Transverse colon (tissue), 4 donors: Measurements from ENCODE around the gene WDR86. TPM values are rescaled to one million over a fixed set of nuclear protein-coding genes. Genes with fewer than 3 reads are reported as not detected.

Source experiments
- DNase-seq: peaks from one replicate; pipeline ENCODE4 v3.0.0-alpha.2; 2019
- H3K27ac ChIP-seq, 4 donors: fragments of 200-600 bp; sonication (generic); 2 replicates each; pipeline ENCODE4 v1.5.1; 2016 to 2018; ENCODE audit warnings: inconsistent platforms in 4 of 4
- H3K27me3 ChIP-seq: fragments of 200-600 bp; sonication (generic); 2 replicates; pipeline ENCODE4 v1.5.1; 2017; ENCODE audit warnings: inconsistent platforms
- H3K36me3 ChIP-seq, 4 donors: fragments of 200-600 bp; sonication (generic); 2 replicates each; pipeline ENCODE4 v1.5.1; 2017 to 2019; ENCODE audit warnings: inconsistent platforms in 4 of 4
- H3K4me1 ChIP-seq, 4 donors: fragments of 200-600 bp; sonication (generic); 2 replicates each; pipeline ENCODE4 v1.5.1; 2017 to 2020; ENCODE audit warnings: inconsistent platforms in 4 of 4
- H3K4me3 ChIP-seq, 4 donors: fragments of 200-600 bp; sonication (generic); 1 replicate in 1 of 4; 2 replicates in 3 of 4; pipeline versions ENCODE4 v1.5.1 to v1.6.1; 2017 to 2019; ENCODE audit warnings: inconsistent platforms in 4 of 4
- H3K9me3 ChIP-seq, 2 donors: fragments of 200-600 bp; sonication (generic); 2 replicates each; pipeline ENCODE4 v1.5.1; 2017 to 2019; ENCODE audit warnings: inconsistent platforms in 2 of 2
- EP300 ChIP-seq: sonication (generic); formaldehyde crosslinking; IDR thresholded peaks from one replicate; pipeline ENCODE4 v1.6.1; 2017; ENCODE audit warnings: antibody characterized with exemption, low read depth
- POLR2A ChIP-seq: fragments of 450-650 bp; IDR thresholded peaks from one replicate; pipeline ENCODE4 v1.6.1; 2016; ENCODE audit warnings: antibody characterized with exemption, mild to moderate bottlenecking, moderate library complexity
- POLR2AphosphoS5 ChIP-seq, 3 donors: sonication (generic); formaldehyde crosslinking; IDR thresholded peaks; one replicate each; pipeline ENCODE4 v1.6.1; 2016; ENCODE audit warnings: antibody characterized with exemption in 3 of 3
- WGBS, 2 donors: methylation state at CpG; one replicate each; pipeline ENCODE4 v1.1.5; 2018; ENCODE audit warnings: low coverage in 1 of 2; 5-methylcytosine and 5-hydroxymethylcytosine counted together
- in situ Hi-C, 4 donors: fragments of 200-750 bp; cut with MboI; loops; one replicate each; pipeline versions ENCODE4 v1.15.0 to v1.15.1; 2017; ENCODE audit warnings: low sequenced_read_pairs in 3 of 4, low pct_ligation_motif_present in 1 of 4, low pct_unique_long_range_greater_than_20kb in 1 of 4
- intact Hi-C: fragments of 100-400 bp; cut with DNase I; formaldehyde crosslinking; loops from one replicate; pipeline ENCODE4 v1.15.1; 2023; ENCODE audit warnings: low total_unique reads
- total RNA-seq, 4 donors: library from RNA; depleted of rRNA; stranded (reverse); fragments of >200 nt; gene quantifications; one replicate each; pipeline ENCODE4 v1.1.0, GENCODE V29; 2016
- TF ChIP-seq, protein P1 (sequence below), 5 experiments: fragments of 200-600 bp in 3 of 5; fragments of 450-650 bp in 2 of 5; sonication (generic) in 3 of 5; IDR thresholded peaks; 1 replicate in 2 of 5; 2 replicates in 3 of 5; pipeline ENCODE4 v1.5.1; 2016 to 2017; ENCODE audit warnings: antibody characterized with exemption in 5 of 5, inconsistent platforms in 3 of 5, mild to moderate bottlenecking in 2 of 5, moderate library complexity in 1 of 5

WDR86 gene
- total RNA-seq, 4 donors from 2014 or later: 2.8 to 33.3 (median 7.1) TPM

DNA sequence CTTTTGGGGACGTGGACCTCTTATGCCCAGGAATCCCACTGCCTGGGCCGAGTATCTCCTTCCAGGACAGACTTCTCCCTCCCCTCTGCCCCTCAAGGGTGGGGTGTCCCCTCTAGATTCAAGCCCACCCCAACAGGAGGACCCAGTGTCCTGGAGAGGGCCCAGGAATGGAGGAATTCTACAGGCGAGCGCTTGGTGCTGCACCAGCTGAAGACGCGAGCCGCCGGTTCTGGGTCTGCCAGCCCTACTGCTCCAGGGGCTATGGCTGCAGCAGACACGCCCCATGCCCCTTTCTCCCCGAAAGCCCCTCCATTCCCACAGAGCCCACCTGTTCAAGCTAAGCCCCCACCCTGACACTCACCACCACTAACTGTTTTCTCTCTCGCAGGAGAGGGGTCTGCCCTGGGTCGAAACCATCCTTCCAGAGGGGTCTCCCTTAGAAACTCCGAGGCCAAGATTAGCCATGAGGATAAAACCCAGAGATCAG lies 21.5 kb upstream of the WDR86 start:
- Histone ChIP-seq H3K36me3 (no peaks in the 10 kb centered on the region), H3K27me3 (no peaks in the 10 kb centered on the region), H3K4me3 (no peak overlapping the region), H3K4me1 (peaks cover 2 to 17% (median 9%) of the 10 kb centered on the region in 4 donors), H3K9me3 (no peaks in the 10 kb centered on the region), H3K27ac (no peak overlapping the region)
- no peak for DNase-seq
- in situ Hi-C loops: no loop called here
- intact Hi-C loops: no loop called here
- TF ChIP-seq, protein P1, sequence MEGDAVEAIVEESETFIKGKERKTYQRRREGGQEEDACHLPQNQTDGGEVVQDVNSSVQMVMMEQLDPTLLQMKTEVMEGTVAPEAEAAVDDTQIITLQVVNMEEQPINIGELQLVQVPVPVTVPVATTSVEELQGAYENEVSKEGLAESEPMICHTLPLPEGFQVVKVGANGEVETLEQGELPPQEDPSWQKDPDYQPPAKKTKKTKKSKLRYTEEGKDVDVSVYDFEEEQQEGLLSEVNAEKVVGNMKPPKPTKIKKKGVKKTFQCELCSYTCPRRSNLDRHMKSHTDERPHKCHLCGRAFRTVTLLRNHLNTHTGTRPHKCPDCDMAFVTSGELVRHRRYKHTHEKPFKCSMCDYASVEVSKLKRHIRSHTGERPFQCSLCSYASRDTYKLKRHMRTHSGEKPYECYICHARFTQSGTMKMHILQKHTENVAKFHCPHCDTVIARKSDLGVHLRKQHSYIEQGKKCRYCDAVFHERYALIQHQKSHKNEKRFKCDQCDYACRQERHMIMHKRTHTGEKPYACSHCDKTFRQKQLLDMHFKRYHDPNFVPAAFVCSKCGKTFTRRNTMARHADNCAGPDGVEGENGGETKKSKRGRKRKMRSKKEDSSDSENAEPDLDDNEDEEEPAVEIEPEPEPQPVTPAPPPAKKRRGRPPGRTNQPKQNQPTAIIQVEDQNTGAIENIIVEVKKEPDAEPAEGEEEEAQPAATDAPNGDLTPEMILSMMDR (IDR thresholded peaks at IDR 0.05): no peak
- TF ChIP-seq EP300 (no peak), POLR2AphosphoS5 (IDR thresholded peaks at IDR 0.05) (no peak), POLR2A (no peak)
- WGBS, 2 donors: 92 to 94% methylated on average over 3 to 13 of the region's 13 CpGs

DNA sequence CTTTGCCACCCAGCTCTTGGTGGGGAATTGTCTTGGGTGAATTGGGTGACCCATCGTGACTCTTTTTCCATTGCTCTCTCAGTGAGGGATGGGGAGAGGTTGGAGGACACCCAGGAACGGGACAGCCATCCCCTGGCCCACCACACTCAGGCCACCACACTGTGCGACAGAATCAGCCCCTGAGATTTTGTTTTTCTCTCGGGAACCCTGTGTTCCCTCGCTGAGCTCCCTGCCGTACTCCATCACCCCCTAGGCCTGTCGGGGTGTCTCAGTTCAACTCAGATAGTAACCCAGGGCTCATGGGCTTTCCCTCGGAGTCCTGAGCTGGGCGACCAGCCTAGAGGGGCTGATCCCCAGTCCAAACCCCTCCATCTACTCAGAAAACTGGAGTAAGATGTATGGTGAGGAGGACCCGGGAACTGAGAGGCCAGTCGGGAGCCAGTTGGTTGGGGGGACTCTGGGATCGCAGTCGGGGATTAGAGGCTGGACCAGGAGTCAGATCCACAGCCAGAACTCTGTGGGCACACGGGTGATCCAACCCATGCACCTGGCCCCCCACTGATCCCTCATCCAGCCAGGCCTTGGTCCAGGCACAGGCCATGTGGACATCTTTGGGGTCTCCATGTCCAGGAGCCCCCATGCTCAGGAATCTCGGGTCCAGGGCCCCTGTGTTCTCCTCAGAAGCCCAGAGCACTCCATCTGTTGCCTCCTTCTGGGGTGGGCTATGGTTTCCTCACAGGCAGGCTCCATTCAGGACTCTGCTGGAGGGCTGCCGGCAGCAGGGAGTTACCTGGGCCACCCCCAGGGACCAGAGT lies 20.8 kb upstream of the WDR86 start:
- H3K9me3 ChIP-seq: no peaks in the 10 kb centered on the region
- TF ChIP-seq, protein P1 (IDR thresholded peaks at IDR 0.05): no peak
- TF ChIP-seq POLR2A (no peak), POLR2AphosphoS5 (IDR thresholded peaks at IDR 0.05) (no peak), EP300 (no peak)
- WGBS, 2 donors: 84% methylated on average over 16 of the region's 16 CpGs; no CpG with 5 or more reads in 1 of the 2 donors
- no peak for DNase-seq
- peaks cover 2 to 17% (median 9%) of the 10 kb centered on the region in 4 donors for H3K4me1 ChIP-seq
- H3K27me3 ChIP-seq: no peaks in the 10 kb centered on the region
- no peak overlapping the region for H3K27ac ChIP-seq
- in situ Hi-C loops (no loop called here), intact Hi-C loops (no loop called here)
- H3K4me3 ChIP-seq: no peak overlapping the region
- no peaks in the 10 kb centered on the region for H3K36me3 ChIP-seq

DNA sequence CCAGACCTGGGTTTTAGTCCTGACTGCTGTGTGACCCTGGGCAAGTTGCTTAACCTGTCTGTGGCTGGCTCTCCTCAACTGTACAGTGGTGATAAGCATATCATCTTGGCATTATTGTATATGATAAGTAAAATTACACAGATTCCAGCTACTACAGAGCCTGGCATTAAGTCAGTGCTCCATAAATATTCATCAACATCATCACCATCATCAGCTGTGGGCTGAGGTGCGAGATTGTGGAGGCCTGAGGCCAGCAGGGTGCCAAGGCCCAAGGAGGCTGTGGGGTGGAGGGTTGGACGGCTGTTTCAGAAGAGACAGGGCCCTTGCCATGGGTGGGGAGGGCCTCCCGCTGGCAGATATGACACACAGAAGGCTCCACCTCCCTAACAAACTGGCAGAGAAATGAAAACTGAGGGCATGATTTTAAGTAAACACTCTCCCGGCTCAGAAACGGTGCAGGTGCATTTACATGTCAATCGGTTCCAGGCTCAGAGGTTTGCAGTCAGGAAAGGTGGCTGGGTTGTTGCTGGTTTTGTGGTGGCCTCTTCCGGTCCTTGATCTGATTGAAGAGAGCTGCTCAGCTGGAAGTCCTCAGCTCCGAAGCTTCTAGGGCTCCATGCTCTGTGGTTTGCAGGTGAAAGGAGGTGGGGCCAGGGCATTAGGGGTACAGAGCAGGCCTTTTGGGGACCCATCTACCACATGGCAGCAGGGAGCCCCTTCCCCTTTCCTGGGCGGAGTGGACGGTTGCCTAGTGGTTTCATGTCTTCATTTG lies 19.9 kb upstream of the WDR86 start:
- peak; percentile 35 for DNase-seq
- TF ChIP-seq POLR2AphosphoS5 (IDR thresholded peaks at IDR 0.05): no peak
- H3K4me3 ChIP-seq: no peak overlapping the region
- peak overlapping the region in 1 of 4 donors; percentile 51 for H3K27ac ChIP-seq
- in situ Hi-C loops (no loop called here), intact Hi-C loops (no loop called here)
- WGBS, 2 donors: 20 to 40% methylated on average over 1 to 10 of the region's 10 CpGs
- no peaks in the 10 kb centered on the region for H3K36me3 ChIP-seq
- H3K27me3 ChIP-seq: no peaks in the 10 kb centered on the region
- peaks cover 2 to 17% (median 9%) of the 10 kb centered on the region in 4 donors for H3K4me1 ChIP-seq
- no peaks in the 10 kb centered on the region for H3K9me3 ChIP-seq

DNA sequence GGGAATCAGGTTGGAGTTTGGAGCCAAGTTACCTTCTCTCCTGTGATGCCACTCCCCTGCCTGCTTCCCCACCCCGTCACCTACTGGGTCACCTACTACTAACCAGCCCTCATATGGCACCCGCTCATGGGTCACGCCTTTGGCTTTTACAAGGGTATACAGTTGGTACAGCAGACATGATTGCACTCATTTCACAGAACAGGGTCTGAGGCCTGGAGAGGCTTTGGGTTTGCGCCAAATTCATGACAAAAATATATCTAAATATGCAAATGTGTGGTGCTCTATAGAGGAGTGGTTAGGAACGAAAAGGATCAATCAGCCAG lies 19.4 kb upstream of the WDR86 start:
- Histone ChIP-seq H3K36me3 (no peaks in the 10 kb centered on the region), H3K27me3 (no peaks in the 10 kb centered on the region), H3K4me1 (peaks cover 2 to 17% (median 9%) of the 10 kb centered on the region in 4 donors), H3K27ac (peak overlapping the region in 2 of 4 donors; percentile 14 to 51), H3K9me3 (no peaks in the 10 kb centered on the region), H3K4me3 (no peak overlapping the region)
- intact Hi-C loops: no loop called here
- TF ChIP-seq, protein P1 (IDR thresholded peaks at IDR 0.05): no peak
- TF ChIP-seq POLR2AphosphoS5 (IDR thresholded peaks at IDR 0.05): no peak
- no peak for TF ChIP-seq POLR2A
- no peak for TF ChIP-seq EP300
- DNase-seq: no peak
- in situ Hi-C loops: no loop called here
- WGBS, 2 donors: 84% methylated on average over 5 of the region's 5 CpGs; no CpG with 5 or more reads in 1 of the 2 donors
